HG02798 (cell line): ENCODE results near the gene GAREM1.

ENCODE experiments used
- ATAC-seq: cut with Tn5 transposase; IDR thresholded peaks from one replicate; pipeline ENCODE4 v1.9.1; 2021; ENCODE audit warnings: mild to moderate bottlenecking; ENCODE audit not compliant: unreplicated experiment, poor library complexity

GAREM1 gene

GRCh38 chr18:32219431-32220018, 251.2 kb downstream of the GAREM1 start:
- no peak for ATAC-seq

DNA sequence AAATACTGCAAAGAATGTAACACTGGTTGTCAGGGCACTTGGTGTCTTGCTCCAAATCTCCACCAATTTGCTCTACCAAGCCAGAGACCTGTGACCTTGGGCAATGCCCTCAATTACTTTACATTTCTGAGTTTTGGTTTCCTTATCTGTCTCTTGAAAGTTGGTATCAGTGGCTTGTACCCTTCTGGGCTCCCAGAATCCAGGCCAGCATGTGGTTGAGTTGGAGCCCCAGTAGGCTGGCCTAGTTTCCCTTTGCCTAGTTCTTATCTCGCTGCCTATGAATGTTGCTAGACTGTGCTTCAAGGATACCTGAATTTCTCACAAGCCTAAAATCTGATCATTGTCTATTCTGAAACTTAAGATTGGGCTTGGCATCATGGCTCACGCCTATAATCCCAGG, 254.3 kb downstream of the GAREM1 start:
- no peak for ATAC-seq

- ATAC-seq: no peak
These were observed 257.0 kb downstream of the GAREM1 start for GRCh38 chr18:32213693-32214092.
